ENCODE measurements around the gene ANKMY2.

Gene ANKMY2

GRCh38 chr7:16670021-16670420, 24.5 kb upstream of the ANKMY2 start:
- H3K9me3 ChIP-seq (ENCODE audit: insufficient read depth, low read depth, low read length), result no peaks in the 10 kb centered on the region
- peaks cover 19% of the 10 kb centered on the region for H4K20me1 ChIP-seq (ENCODE audit: insufficient read depth, low read length, poor library complexity, severe bottlenecking)
- H3K36me3 ChIP-seq (ENCODE audit: insufficient read depth, low read length), result peaks cover 69% of the 10 kb centered on the region
- H2AFZ ChIP-seq (ENCODE audit: low read length), result no peak overlapping the region
- H3K79me2 ChIP-seq (ENCODE audit: insufficient read depth, low read length), result peaks cover 62% of the 10 kb centered on the region
- H3F3A ChIP-seq (ENCODE audit: low read depth), result no peaks in the 10 kb centered on the region
- H3K4me2 ChIP-seq (ENCODE audit: low read depth, low read length, poor library complexity, severe bottlenecking), result no peak overlapping the region
- no peak overlapping the region for H3K9ac ChIP-seq (ENCODE audit: low read depth, low read length, poor library complexity, severe bottlenecking)
- no peaks in the 10 kb centered on the region for H3K27me3 ChIP-seq (ENCODE audit: insufficient read depth, low read length, poor library complexity, severe bottlenecking)
- no peak for TF ChIP-seq EZH2phosphoT487 (IDR thresholded peaks at IDR 0.05; ENCODE audit: borderline replicate concordance)
- no peak for TF ChIP-seq CTCF (conservative IDR thresholded peaks at IDR 0.05; ENCODE audit: low read length)
- no peak overlapping the region for H3K4me3 ChIP-seq (ENCODE audit: low read length, poor library complexity, severe bottlenecking)
- peaks cover 9% of the 10 kb centered on the region for H3K4me1 ChIP-seq (ENCODE audit: insufficient read depth, low read length, poor library complexity, severe bottlenecking)
- no peaks in the 10 kb centered on the region for H3K9me2 ChIP-seq (replicated peaks; ENCODE audit: low read depth, low read length)

GRCh38 chr7:16669581-16669980, 24.0 kb upstream of the ANKMY2 start:
- H4K20me1 ChIP-seq (ENCODE audit: insufficient read depth, low read length, poor library complexity, severe bottlenecking), result peaks cover 21% of the 10 kb centered on the region
- H3K9me2 ChIP-seq (replicated peaks; ENCODE audit: low read depth, low read length), result no peaks in the 10 kb centered on the region
- H3K4me3 ChIP-seq (ENCODE audit: low read length, poor library complexity, severe bottlenecking), result no peak overlapping the region
- H3K4me1 ChIP-seq (ENCODE audit: insufficient read depth, low read length, poor library complexity, severe bottlenecking), result peaks cover 9% of the 10 kb centered on the region
- no peaks in the 10 kb centered on the region for H3K9me3 ChIP-seq (ENCODE audit: insufficient read depth, low read depth, low read length)
- peaks cover 65% of the 10 kb centered on the region for H3K36me3 ChIP-seq (ENCODE audit: insufficient read depth, low read length)
- peaks cover 66% of the 10 kb centered on the region for H3K79me2 ChIP-seq (ENCODE audit: insufficient read depth, low read length)
- no peaks in the 10 kb centered on the region for H3F3A ChIP-seq (ENCODE audit: low read depth)
- no peaks in the 10 kb centered on the region for H3K27me3 ChIP-seq (ENCODE audit: insufficient read depth, low read length, poor library complexity, severe bottlenecking)
- TF ChIP-seq EZH2phosphoT487 (IDR thresholded peaks at IDR 0.05; ENCODE audit: borderline replicate concordance) (no peak), CTCF (conservative IDR thresholded peaks at IDR 0.05; ENCODE audit: low read length) (no peak)
- H2AFZ ChIP-seq (ENCODE audit: low read length), result no peak overlapping the region
- no peak overlapping the region for H3K4me2 ChIP-seq (ENCODE audit: low read depth, low read length, poor library complexity, severe bottlenecking)
- no peak overlapping the region for H3K9ac ChIP-seq (ENCODE audit: low read depth, low read length, poor library complexity, severe bottlenecking)

GRCh38 chr7:16668978-16669377, 23.4 kb upstream of the ANKMY2 start:
- peaks cover 9% of the 10 kb centered on the region for H3K4me1 ChIP-seq (ENCODE audit: insufficient read depth, low read length, poor library complexity, severe bottlenecking)
- no peaks in the 10 kb centered on the region for H3K27me3 ChIP-seq (ENCODE audit: insufficient read depth, low read length, poor library complexity, severe bottlenecking)
- H2AFZ ChIP-seq (ENCODE audit: low read length), result no peak overlapping the region
- no peaks in the 10 kb centered on the region for H3K9me3 ChIP-seq (ENCODE audit: insufficient read depth, low read depth, low read length)
- peaks cover 27% of the 10 kb centered on the region for H4K20me1 ChIP-seq (ENCODE audit: insufficient read depth, low read length, poor library complexity, severe bottlenecking)
- TF ChIP-seq EZH2phosphoT487 (IDR thresholded peaks at IDR 0.05; ENCODE audit: borderline replicate concordance) (no peak), CTCF (conservative IDR thresholded peaks at IDR 0.05; ENCODE audit: low read length) (no peak)
- no peak overlapping the region for H3K4me2 ChIP-seq (ENCODE audit: low read depth, low read length, poor library complexity, severe bottlenecking)
- no peak overlapping the region for H3K9ac ChIP-seq (ENCODE audit: low read depth, low read length, poor library complexity, severe bottlenecking)
- H3K79me2 ChIP-seq (ENCODE audit: insufficient read depth, low read length), result peaks cover 72% of the 10 kb centered on the region
- no peak overlapping the region for H3K4me3 ChIP-seq (ENCODE audit: low read length, poor library complexity, severe bottlenecking)
- H3F3A ChIP-seq (ENCODE audit: low read depth), result no peaks in the 10 kb centered on the region
- peaks cover 64% of the 10 kb centered on the region for H3K36me3 ChIP-seq (ENCODE audit: insufficient read depth, low read length)
- no peaks in the 10 kb centered on the region for H3K9me2 ChIP-seq (replicated peaks; ENCODE audit: low read depth, low read length)
